ENCODE data around the gene PPP3R1. TPM values are rescaled to one million over a fixed set of nuclear protein-coding genes. Genes with fewer than 3 reads are reported as not detected.
A peak's percentile ranks its signal among the peaks of the same experiment; 100 is the strongest.

PPP3R1 gene
- total RNA-seq, 2 experiments from 2014 or later, result 80.8 to 93.2 TPM

DNA sequence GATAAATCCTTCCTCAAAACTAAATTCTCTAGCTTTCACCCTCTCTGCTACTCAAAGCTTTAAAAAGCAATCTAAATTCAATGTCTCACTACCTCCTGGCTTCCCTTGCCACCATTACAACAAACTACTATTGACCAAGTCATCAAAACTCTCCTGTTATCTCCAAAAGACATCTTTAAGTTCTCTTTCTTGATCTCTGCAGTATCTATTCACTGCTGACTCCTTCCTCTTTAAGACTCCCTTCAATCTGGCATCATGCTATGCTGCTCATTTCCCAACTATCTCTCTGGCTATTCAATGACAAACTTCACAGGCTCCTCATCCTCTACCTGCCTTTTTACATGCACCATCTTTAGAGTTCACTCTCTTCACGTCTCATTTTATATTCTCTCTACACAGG is 5.9 kb downstream of the PPP3R1 start:
- no peak overlapping the region for H3K27ac Mint-ChIP-seq
- no peaks in the 10 kb centered on the region for H3K9me3 Mint-ChIP-seq
- H3K36me3 Mint-ChIP-seq, result peaks cover 16% of the 10 kb centered on the region
- peaks cover 14% of the 10 kb centered on the region for H3K4me1 Mint-ChIP-seq
- H3K27me3 Mint-ChIP-seq, result no peaks in the 10 kb centered on the region
- DNase-seq, result no peak
- no peak overlapping the region for H3K4me3 Mint-ChIP-seq

GRCh38 chr2:68245672-68246071 is 6.7 kb downstream of the PPP3R1 start:
- Mint-ChIP-seq H3K4me1 (peaks cover 18% of the 10 kb centered on the region), H3K9me3 (no peaks in the 10 kb centered on the region), H3K27ac (no peak overlapping the region), H3K4me3 (no peak overlapping the region), H3K36me3 (peaks cover 14% of the 10 kb centered on the region), H3K27me3 (no peaks in the 10 kb centered on the region)
- DNase-seq, result no peak

GRCh38 chr2:68245066-68245465 is 7.3 kb downstream of the PPP3R1 start:
- Mint-ChIP-seq H3K4me3 (no peak overlapping the region), H3K27ac (no peak overlapping the region), H3K9me3 (no peaks in the 10 kb centered on the region), H3K36me3 (peaks cover 14% of the 10 kb centered on the region), H3K4me1 (peaks cover 19% of the 10 kb centered on the region), H3K27me3 (no peaks in the 10 kb centered on the region)
- DNase-seq, result no peak

DNA sequence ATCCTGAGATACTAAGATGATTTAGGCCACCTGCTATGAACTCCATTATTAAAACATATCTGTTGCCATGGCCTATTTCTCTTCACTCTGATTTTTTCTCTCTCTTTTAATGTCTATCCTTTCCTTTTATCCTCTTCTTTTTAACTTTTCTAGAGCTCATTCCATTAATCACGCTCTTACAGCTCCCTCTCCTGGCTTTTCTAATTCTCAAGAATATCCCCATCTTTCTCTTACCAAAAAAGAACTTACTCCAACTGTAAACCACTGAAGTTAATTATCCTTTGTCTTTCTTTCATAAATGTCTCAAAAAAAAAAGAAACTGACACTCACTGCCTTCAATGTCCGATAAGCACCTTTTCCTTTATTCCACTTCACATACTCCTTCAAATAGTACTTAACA is 7.9 kb downstream of the PPP3R1 start:
- DNase-seq, result no peak
- Mint-ChIP-seq H3K27me3 (no peaks in the 10 kb centered on the region), H3K4me3 (no peak overlapping the region), H3K9me3 (no peaks in the 10 kb centered on the region), H3K27ac (no peak overlapping the region), H3K4me1 (peaks cover 15% of the 10 kb centered on the region), H3K36me3 (peaks cover 12% of the 10 kb centered on the region)

GRCh38 chr2:68241732-68242131 is 10.6 kb downstream of the PPP3R1 start:
- Mint-ChIP-seq H3K27ac (no peak overlapping the region), H3K9me3 (no peaks in the 10 kb centered on the region), H3K4me3 (no peak overlapping the region), H3K27me3 (no peaks in the 10 kb centered on the region), H3K36me3 (peaks cover 25% of the 10 kb centered on the region), H3K4me1 (peaks cover 38% of the 10 kb centered on the region)
- no peak for DNase-seq

DNA sequence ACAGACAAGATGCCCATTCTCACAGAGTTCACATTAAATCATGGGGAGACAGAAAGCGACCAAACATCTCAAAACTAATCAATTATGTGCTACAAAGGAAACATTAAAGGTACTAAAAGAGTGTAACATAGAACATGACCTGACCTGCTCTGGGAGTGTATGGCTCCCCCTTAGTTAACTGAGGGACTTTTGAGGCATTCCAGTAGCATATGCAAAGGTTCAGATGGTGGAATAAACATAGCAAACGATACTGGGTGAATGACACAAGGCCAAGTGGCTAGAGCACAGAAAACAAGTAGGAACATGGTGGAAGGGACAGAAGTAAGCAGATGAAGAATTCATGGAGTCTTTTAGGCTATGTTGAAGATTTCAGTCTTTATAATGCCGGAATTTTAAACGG is 11.9 kb downstream of the PPP3R1 start:
- H3K4me1 Mint-ChIP-seq, result peaks cover 50% of the 10 kb centered on the region
- no peak for DNase-seq
- H3K27ac Mint-ChIP-seq, result peak overlapping the region; percentile 1
- no peak overlapping the region for H3K4me3 Mint-ChIP-seq
- H3K9me3 Mint-ChIP-seq, result no peaks in the 10 kb centered on the region
- no peaks in the 10 kb centered on the region for H3K27me3 Mint-ChIP-seq
- H3K36me3 Mint-ChIP-seq, result peaks cover 27% of the 10 kb centered on the region

GRCh38 chr2:68238955-68239822 is 13.1 kb downstream of the PPP3R1 start:
- H3K4me1 Mint-ChIP-seq, result peaks cover 62% of the 10 kb centered on the region
- H3K4me3 Mint-ChIP-seq, result no peak overlapping the region
- H3K27me3 Mint-ChIP-seq, result no peaks in the 10 kb centered on the region

GRCh38 chr2:68237976-68238580 is 14.3 kb downstream of the PPP3R1 start:
- Mint-ChIP-seq H3K36me3 (peaks cover 33% of the 10 kb centered on the region), H3K27ac (peak overlapping the region; percentile 2), H3K9me3 (no peaks in the 10 kb centered on the region), H3K4me1 (peaks cover 66% of the 10 kb centered on the region), H3K4me3 (no peak overlapping the region), H3K27me3 (no peaks in the 10 kb centered on the region)
- no peak for DNase-seq

More at GRCh38 chr2:68238955-68239822, 13.1 kb downstream of the PPP3R1 start:
- Mint-ChIP-seq H3K36me3 (peaks cover 32% of the 10 kb centered on the region), H3K27ac (peak overlapping the region; percentile 50), H3K9me3 (no peaks in the 10 kb centered on the region)
- DNase-seq, result no peak

DNA sequence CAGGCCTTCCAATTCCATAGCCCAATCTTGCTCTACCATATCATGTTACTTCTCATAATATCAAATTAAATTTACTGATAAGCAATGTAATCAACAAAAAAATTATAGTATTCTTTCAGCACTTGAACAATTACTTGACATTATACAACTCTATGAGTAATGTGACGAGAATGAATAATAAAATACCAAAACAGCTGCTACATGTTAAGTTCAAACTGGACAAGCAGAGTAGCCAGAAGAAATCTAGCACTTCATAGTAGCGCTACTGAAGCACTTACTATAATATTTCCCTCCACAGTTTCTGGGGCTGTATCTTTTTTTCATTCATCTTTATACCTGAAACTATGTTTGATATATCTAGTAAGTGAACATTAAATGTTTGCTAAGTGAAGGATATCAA is 14.9 kb downstream of the PPP3R1 start:
- H3K4me1 Mint-ChIP-seq, result peaks cover 67% of the 10 kb centered on the region
- no peak for DNase-seq
- H3K4me3 Mint-ChIP-seq, result no peak overlapping the region
- no peaks in the 10 kb centered on the region for H3K27me3 Mint-ChIP-seq
- peaks cover 35% of the 10 kb centered on the region for H3K36me3 Mint-ChIP-seq
- no peaks in the 10 kb centered on the region for H3K9me3 Mint-ChIP-seq
- H3K27ac Mint-ChIP-seq, result no peak overlapping the region

GRCh38 chr2:68236876-68237275 is 15.5 kb downstream of the PPP3R1 start:
- Mint-ChIP-seq H3K36me3 (peaks cover 35% of the 10 kb centered on the region), H3K27ac (no peak overlapping the region), H3K4me1 (peaks cover 67% of the 10 kb centered on the region), H3K27me3 (no peaks in the 10 kb centered on the region), H3K4me3 (no peak overlapping the region), H3K9me3 (no peaks in the 10 kb centered on the region)
- no peak for DNase-seq

GRCh38 chr2:68236103-68236734 is 16.1 kb downstream of the PPP3R1 start:
- Mint-ChIP-seq H3K4me3 (peak overlapping the region; percentile 0), H3K36me3 (peaks cover 31% of the 10 kb centered on the region), H3K27ac (no peak overlapping the region), H3K4me1 (peaks cover 71% of the 10 kb centered on the region), H3K9me3 (no peaks in the 10 kb centered on the region), H3K27me3 (no peaks in the 10 kb centered on the region)
- DNase-seq, result no peak

GRCh38 chr2:68235090-68235489 is 17.2 kb downstream of the PPP3R1 start:
- peaks cover 74% of the 10 kb centered on the region for H3K4me1 Mint-ChIP-seq
- H3K36me3 Mint-ChIP-seq, result peaks cover 29% of the 10 kb centered on the region
- no peak overlapping the region for H3K27ac Mint-ChIP-seq
- H3K9me3 Mint-ChIP-seq, result no peaks in the 10 kb centered on the region
- no peaks in the 10 kb centered on the region for H3K27me3 Mint-ChIP-seq
- DNase-seq, result no peak
- H3K4me3 Mint-ChIP-seq, result no peak overlapping the region

- peaks cover 77% of the 10 kb centered on the region for H3K4me1 Mint-ChIP-seq
Observed at GRCh38 chr2:68234405-68234804, 17.9 kb downstream of the PPP3R1 start.

GRCh38 chr2:68231061-68231372 is 21.3 kb downstream of the PPP3R1 start:
- H3K27ac Mint-ChIP-seq, result no peak overlapping the region
- no peaks in the 10 kb centered on the region for H3K9me3 Mint-ChIP-seq
- no peak for DNase-seq
- H3K4me3 Mint-ChIP-seq, result no peak overlapping the region
- H3K27me3 Mint-ChIP-seq, result no peaks in the 10 kb centered on the region
- peaks cover 14% of the 10 kb centered on the region for H3K36me3 Mint-ChIP-seq
- H3K4me1 Mint-ChIP-seq, result peaks cover 77% of the 10 kb centered on the region

More at GRCh38 chr2:68234405-68234804, 17.9 kb downstream of the PPP3R1 start:
- H3K27me3 Mint-ChIP-seq, result no peaks in the 10 kb centered on the region
- H3K27ac Mint-ChIP-seq, result no peak overlapping the region
- no peaks in the 10 kb centered on the region for H3K9me3 Mint-ChIP-seq
- no peak overlapping the region for H3K4me3 Mint-ChIP-seq
- no peak for DNase-seq
- peaks cover 28% of the 10 kb centered on the region for H3K36me3 Mint-ChIP-seq

DNA sequence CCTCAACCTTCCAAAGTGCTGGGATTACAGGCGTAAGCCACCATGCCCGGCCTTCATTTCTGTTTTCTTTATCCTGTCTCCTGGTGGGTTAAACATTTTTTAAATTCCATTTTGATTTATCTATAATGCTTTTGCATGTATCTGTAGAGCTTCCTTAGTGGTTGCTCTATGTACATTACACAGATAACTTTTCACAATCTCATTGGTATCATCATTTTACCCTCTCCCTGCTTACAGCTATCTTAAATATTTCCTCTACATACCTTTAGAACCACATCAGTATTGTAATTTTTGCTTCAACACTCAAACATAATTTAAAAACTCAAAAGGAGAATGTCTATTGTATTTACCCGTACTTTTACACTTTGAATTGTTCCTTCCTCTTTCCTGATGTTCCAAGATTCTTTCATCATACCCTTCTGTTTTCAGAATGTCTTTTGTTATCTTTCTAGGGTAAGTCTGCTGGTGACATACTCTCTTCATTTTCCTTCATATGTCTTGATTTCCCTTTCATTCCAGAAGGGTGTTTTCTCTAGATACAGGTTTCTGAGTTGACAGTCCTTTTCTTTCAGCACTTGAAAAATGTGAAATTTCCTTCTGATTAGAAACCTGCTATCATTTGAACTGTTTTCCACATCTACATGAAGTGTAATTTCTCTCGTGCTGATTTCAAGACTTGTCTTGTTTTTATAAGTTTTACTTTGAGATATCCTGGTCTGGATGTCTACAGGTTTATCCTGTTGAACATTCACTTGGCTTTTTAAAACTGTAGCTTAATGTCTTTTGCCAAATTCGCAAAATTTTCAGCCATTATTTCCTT is 21.9 kb downstream of the PPP3R1 start:
- Mint-ChIP-seq H3K27ac (no peak overlapping the region), H3K4me3 (no peak overlapping the region), H3K27me3 (no peaks in the 10 kb centered on the region), H3K9me3 (no peaks in the 10 kb centered on the region), H3K36me3 (peaks cover 14% of the 10 kb centered on the region), H3K4me1 (peaks cover 77% of the 10 kb centered on the region)
- DNase-seq, result no peak

Data from activated naive CD8-positive, alpha-beta T cell treated with anti-CD3 and anti-CD28 coated beads for 36 hours (primary cell).